OCI-LY7 (cell line): Measurements from ENCODE around the gene IGFLR1. TPM values are rescaled to one million over a fixed set of nuclear protein-coding genes. Genes with fewer than 3 reads are reported as not detected.

Source experiments
- BruUV-seq: library from RNA; stranded (reverse); fragments of 400-500 nt; replicated peaks from 2 replicates; lab custom pipeline; 2021; lab: Mats Ljungman, UMichigan
- CTCF ChIA-PET: fragments of 300-600 bp; sonication (Branson Sonifier 250); formaldehyde crosslinking; loops from one replicate; lab custom pipeline; 2022; ENCODE audit warnings: antibody characterized with exemption; ENCODE audit not compliant: unreplicated experiment; lab: Charles Lee
- POLR2A ChIA-PET: fragments of 300-600 bp; sonication (Branson Sonifier 250); formaldehyde crosslinking; loops from one replicate; lab custom pipeline; 2022; ENCODE audit warnings: antibody characterized with exemption; lab: Charles Lee
- DNase-seq: peaks from one replicate; pipeline ENCODE4 v3.0.0-alpha.2; 2015; ENCODE audit warnings: low spot score
- H2AFZ ChIP-seq: fragments of 200-600 bp; sonication (generic), shearing (Covaris generic); 2 replicates; pipeline ENCODE4 v1.6.1; 2014; ENCODE audit warnings: mild to moderate bottlenecking, antibody characterized with exemption, low read length, moderate library complexity
- H3K27ac ChIP-seq: fragments of 200-600 bp; sonication (generic); 2 replicates; pipeline ENCODE4 v1.5.1; 2014; ENCODE audit warnings: mixed run types, low read depth, mild to moderate bottlenecking, moderate library complexity, low read length, inconsistent platforms; ENCODE audit not compliant: poor library complexity, severe bottlenecking
- H3K36me3 ChIP-seq: fragments of 200-600 bp; sonication (generic); 2 replicates; pipeline ENCODE4 v1.6.1; 2014; ENCODE audit warnings: mild to moderate bottlenecking, antibody characterized with exemption, low read length, moderate library complexity, mixed read lengths; ENCODE audit not compliant: insufficient read depth
- H3K4me1 ChIP-seq: fragments of 200-600 bp; sonication (generic); 2 replicates; pipeline ENCODE4 v1.5.1; 2014; ENCODE audit warnings: mild to moderate bottlenecking, low read length; ENCODE audit not compliant: insufficient read depth, poor library complexity, severe bottlenecking
- H3K4me2 ChIP-seq: fragments of 200-600 bp; sonication (generic); 2 replicates; pipeline ENCODE4 v1.6.1; 2014; ENCODE audit warnings: mild to moderate bottlenecking, low read length
- H3K4me3 ChIP-seq: fragments of 200-600 bp; sonication (generic); 2 replicates; pipeline ENCODE4 v1.5.1; 2014; ENCODE audit warnings: mild to moderate bottlenecking, low read depth, low read length; ENCODE audit not compliant: poor library complexity, severe bottlenecking
- H3K79me2 ChIP-seq: fragments of 200-600 bp; sonication (generic); 2 replicates; pipeline ENCODE4 v1.6.1; 2016; ENCODE audit warnings: low read depth, mild to moderate bottlenecking, low read length, moderate library complexity, mixed read lengths; ENCODE audit not compliant: insufficient read depth
- H3K9me2 ChIP-seq: fragments of 200-600 bp; sonication (generic); 2 replicates; pipeline ENCODE4 v1.6.1; 2016; ENCODE audit warnings: mild to moderate bottlenecking, low read length, mixed read lengths; ENCODE audit not compliant: insufficient read depth
- H3K9me3 ChIP-seq: fragments of 200-600 bp; sonication (generic); 2 replicates; pipeline ENCODE4 v1.6.1; 2014; ENCODE audit warnings: mild to moderate bottlenecking, mixed run types, low read length, mixed read lengths
- H4K20me1 ChIP-seq: fragments of 200-600 bp; sonication (generic); 2 replicates; pipeline ENCODE4 v1.6.1; 2014; ENCODE audit warnings: mild to moderate bottlenecking, antibody characterized with exemption, low read length, moderate library complexity, mixed read lengths; ENCODE audit not compliant: insufficient read depth
- EZH2phosphoT487 ChIP-seq: fragments of 200-600 bp; sonication (generic); IDR thresholded peaks from 2 replicates; pipeline ENCODE4 v1.6.1; 2018; ENCODE audit warnings: low read depth, borderline replicate concordance, mild to moderate bottlenecking, mixed run types, antibody characterized with exemption, low read length, moderate library complexity, mixed read lengths
- intact Hi-C: fragments of 100-400 bp; cut with micrococcal nuclease; formaldehyde crosslinking; loops from one replicate; pipeline ENCODE4 v1.10.0; 2022; ENCODE audit not compliant: unreplicated experiment
- total RNA-seq, 2 experiments: library from RNA; depleted of rRNA in 1 of 2; stranded (reverse); fragments of >200 nt in 1 of 2; shearing (Covaris generic) in 1 of 2; gene quantifications; 2 replicates each; pipeline ENCODE4 v1.2.3, GENCODE V29; 2014 to 2022
- TF ChIP-seq, protein P1 (sequence below): fragments of 200-600 bp; sonication (generic); conservative IDR thresholded peaks from 2 replicates; pipeline ENCODE4 v1.5.1; 2014; ENCODE audit warnings: mild to moderate bottlenecking, antibody characterized with exemption, low read length, moderate library complexity, mixed read lengths

IGFLR1 gene
- total RNA-seq, 2 experiments from 2014 or later: 8.5 to 18.3 TPM

DNA sequence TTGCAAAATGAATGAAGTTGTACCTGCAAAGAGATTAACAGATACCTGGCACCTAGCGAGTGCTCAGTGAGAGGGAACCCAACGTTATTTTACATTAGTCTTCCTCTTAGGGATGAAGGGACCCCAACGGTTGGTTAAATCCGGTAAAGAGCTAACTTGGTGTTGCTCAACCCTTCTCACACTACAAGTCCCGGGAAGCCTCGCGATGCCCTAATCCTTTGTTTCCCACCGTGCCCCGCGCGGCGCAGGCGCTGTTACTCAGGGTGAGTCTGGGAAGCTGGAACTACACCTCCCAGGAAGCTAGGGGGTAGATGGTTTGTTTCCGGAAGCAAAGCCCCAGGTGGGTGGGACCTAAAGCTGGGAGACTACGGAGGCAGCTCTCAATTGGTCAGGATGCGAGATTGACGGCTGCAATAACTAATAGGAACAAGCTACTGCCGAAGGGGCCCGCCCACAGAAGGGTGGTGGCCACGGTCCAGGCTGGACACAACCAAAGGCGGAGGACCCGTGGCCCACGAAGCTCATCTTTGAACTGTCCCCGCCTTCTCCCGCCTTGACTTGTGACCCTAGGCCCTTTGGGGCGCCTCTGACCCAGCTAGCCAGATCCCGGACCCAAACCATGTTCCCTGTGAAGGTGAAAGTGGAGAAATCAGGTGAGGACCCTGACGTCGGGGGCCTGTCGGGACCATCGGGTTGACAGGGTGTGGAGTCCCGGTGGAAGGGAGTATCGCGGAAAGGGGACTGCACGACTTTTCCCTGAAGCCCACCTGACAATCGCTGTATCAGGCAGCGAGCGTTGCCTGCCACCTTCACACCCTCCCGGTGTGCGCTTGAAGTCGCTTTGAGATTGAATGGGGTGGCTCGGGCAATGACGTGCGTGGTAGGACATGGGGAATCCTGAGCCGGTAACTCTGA, 6.1 kb upstream of the IGFLR1 start, which contains the start of gene LIN37:
TSS of gene LIN37 (plus strand) at position 471 of the 915 bp plus-strand sequence. CDS start at position 620, 149 bp downstream.
- H3K4me3 ChIP-seq: peak within 1 kb of the TSS; percentile 78
- no peaks in the 10 kb centered on the region for H4K20me1 ChIP-seq
- no peaks in the 10 kb centered on the region for H3K9me3 ChIP-seq
- H3K27ac ChIP-seq: peak within 1 kb of the TSS; percentile 37
- BruUV-seq: no TSS peak
- intact Hi-C loops: loop anchor here (1.0 to 10.0 kb wide), 3 partner anchors 9 to 1314 kb away; partner anchors contain the start of genes ARHGAP33 and HSPB6
- peaks cover 36% of the 10 kb centered on the region for H3K4me1 ChIP-seq
- peak within 1 kb of the TSS; percentile 86 for H3K4me2 ChIP-seq
- ChIA-PET POLR2A (interaction anchor here (0.6 to 1.6 kb wide), 7 partner anchors 23 to 305 kb away, joined by 3 to 6 read pairs (median 4); partner anchors contain the start of genes ALKBH6 and COX6B1), CTCF (interaction anchor here (0.5 kb wide), 1 partner anchor 482 kb away, joined by 8 read pairs; no protein-coding TSS in a partner anchor)
- no peak for TF ChIP-seq EZH2phosphoT487
- TF ChIP-seq, protein P1, sequence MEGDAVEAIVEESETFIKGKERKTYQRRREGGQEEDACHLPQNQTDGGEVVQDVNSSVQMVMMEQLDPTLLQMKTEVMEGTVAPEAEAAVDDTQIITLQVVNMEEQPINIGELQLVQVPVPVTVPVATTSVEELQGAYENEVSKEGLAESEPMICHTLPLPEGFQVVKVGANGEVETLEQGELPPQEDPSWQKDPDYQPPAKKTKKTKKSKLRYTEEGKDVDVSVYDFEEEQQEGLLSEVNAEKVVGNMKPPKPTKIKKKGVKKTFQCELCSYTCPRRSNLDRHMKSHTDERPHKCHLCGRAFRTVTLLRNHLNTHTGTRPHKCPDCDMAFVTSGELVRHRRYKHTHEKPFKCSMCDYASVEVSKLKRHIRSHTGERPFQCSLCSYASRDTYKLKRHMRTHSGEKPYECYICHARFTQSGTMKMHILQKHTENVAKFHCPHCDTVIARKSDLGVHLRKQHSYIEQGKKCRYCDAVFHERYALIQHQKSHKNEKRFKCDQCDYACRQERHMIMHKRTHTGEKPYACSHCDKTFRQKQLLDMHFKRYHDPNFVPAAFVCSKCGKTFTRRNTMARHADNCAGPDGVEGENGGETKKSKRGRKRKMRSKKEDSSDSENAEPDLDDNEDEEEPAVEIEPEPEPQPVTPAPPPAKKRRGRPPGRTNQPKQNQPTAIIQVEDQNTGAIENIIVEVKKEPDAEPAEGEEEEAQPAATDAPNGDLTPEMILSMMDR: no peak
- no peaks in the 10 kb centered on the region; the same call in 1 of the 2 replicates for H3K36me3 ChIP-seq
- DNase-seq: peak; percentile 99
- peak within 1 kb of the TSS; percentile 83; the same call in 1 of the 2 replicates for H2AFZ ChIP-seq
- H3K79me2 ChIP-seq: peaks cover 14% of the 10 kb centered on the region; the same call in 1 of the 2 replicates
- no peaks in the 10 kb centered on the region for H3K9me2 ChIP-seq

DNA sequence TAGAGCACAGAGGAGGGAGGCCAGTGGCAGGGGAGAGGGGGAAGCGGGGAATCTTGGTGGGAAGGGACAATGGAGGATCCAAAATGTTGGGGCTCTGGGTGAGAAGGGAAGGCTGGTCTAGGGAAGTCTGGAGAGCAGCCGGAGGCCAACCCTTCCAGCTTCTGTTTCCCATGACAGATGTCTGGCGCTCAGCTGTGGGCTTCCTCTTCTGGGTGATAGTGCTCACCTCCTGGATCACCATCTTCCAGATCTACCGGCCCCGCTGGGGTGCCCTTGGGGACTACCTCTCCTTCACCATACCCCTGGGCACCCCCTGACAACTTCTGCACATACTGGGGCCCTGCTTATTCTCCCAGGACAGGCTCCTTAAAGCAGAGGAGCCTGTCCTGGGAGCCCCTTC, 4.3 kb upstream of the IGFLR1 start:
- BruUV-seq: no TSS peak
- intact Hi-C loops: loop anchor here (10.0 kb wide), 1 partner anchor 1312 kb away; no protein-coding TSS in a partner anchor

More for the DNA sequence above, 4.3 kb upstream of the IGFLR1 start:
- DNase-seq: no peak
- POLR2A ChIA-PET: interaction anchor here (0.7 to 1.0 kb wide), 2 partner anchors 12 to 257 kb away, joined by 3 to 6 read pairs; no protein-coding TSS in a partner anchor
- H2AFZ ChIP-seq: no peak overlapping the region
- peak overlapping the region; percentile 78 for H3K4me3 ChIP-seq
- H3K79me2 ChIP-seq: peaks cover 14% of the 10 kb centered on the region; the same call in 1 of the 2 replicates
- H3K4me2 ChIP-seq: peak overlapping the region; percentile 86
- H3K9me3 ChIP-seq: no peaks in the 10 kb centered on the region
- no peaks in the 10 kb centered on the region; the same call in 1 of the 2 replicates for H3K36me3 ChIP-seq
- no peaks in the 10 kb centered on the region for H3K9me2 ChIP-seq
- no peaks in the 10 kb centered on the region for H4K20me1 ChIP-seq
- CTCF ChIA-PET: no interaction called here
- no peak for TF ChIP-seq EZH2phosphoT487
- TF ChIP-seq, protein P1: no peak
- H3K4me1 ChIP-seq: peaks cover 52% of the 10 kb centered on the region
- peak overlapping the region; percentile 86 for H3K27ac ChIP-seq
